ENCODE results near the gene PDE9A. TPM values are rescaled to one million over a fixed set of nuclear protein-coding genes. Genes with fewer than 3 reads are reported as not detected.

The PDE9A gene
- total and polyA plus RNA-seq, 10 donors, result 7.9 to 45.5 (median 23.8) TPM

GRCh38 chr21:42763581-42764442, 110.4 kb downstream of the PDE9A start:
- H3K4me1 ChIP-seq, result no peaks in the 10 kb centered on the region
- DNase-seq, result peak; percentile 58
- H3K27ac ChIP-seq, result no peak overlapping the region
- H3K9me3 ChIP-seq, result no peaks in the 10 kb centered on the region
- TF ChIP-seq CTCF (IDR thresholded peaks at IDR 0.05 in 8 of 11, conservative IDR thresholded peaks at IDR 0.05 in 3 of 11) (no peak), POLR2AphosphoS5 (IDR thresholded peaks at IDR 0.05) (no peak), POLR2A (IDR thresholded peaks at IDR 0.05) (no peak)
- H3K4me3 ChIP-seq, result no peak overlapping the region
- WGBS, 5 donors, result 82 to 91% (median 85%) methylated on average over 24 to 25 of the region's 25 CpGs
- H3K27me3 ChIP-seq (replicated peaks in 1 of 7), result no peaks in the 10 kb centered on the region
- intact Hi-C loops (cut with DNase I; ENCODE audit: low total_unique reads), result no loop called here
- H3K36me3 ChIP-seq, result peaks cover 0 to 84% (median 18%) of the 10 kb centered on the region in 6 donors

GRCh38 chr21:42764443-42764760, 111.0 kb downstream of the PDE9A start:
- H3K4me1 ChIP-seq, result no peaks in the 10 kb centered on the region
- H3K27me3 ChIP-seq (replicated peaks in 1 of 7), result no peaks in the 10 kb centered on the region
- peak; percentile 48 for DNase-seq
- no peak overlapping the region for H3K27ac ChIP-seq
- WGBS, 5 donors, result 92 to 96% (median 95%) methylated on average over 8 to 9 of the region's 9 CpGs
- TF ChIP-seq POLR2A (IDR thresholded peaks at IDR 0.05) (no peak), POLR2AphosphoS5 (IDR thresholded peaks at IDR 0.05) (no peak), CTCF (IDR thresholded peaks at IDR 0.05 in 8 of 11, conservative IDR thresholded peaks at IDR 0.05 in 3 of 11) (no peak)
- no peak overlapping the region for H3K4me3 ChIP-seq
- no peaks in the 10 kb centered on the region for H3K9me3 ChIP-seq
- peaks cover 0 to 90% (median 18%) of the 10 kb centered on the region in 6 donors for H3K36me3 ChIP-seq
- intact Hi-C loops (cut with DNase I; ENCODE audit: low total_unique reads), result no loop called here

GRCh38 chr21:42764883-42765282, 111.5 kb downstream of the PDE9A start:
- no peak for TF ChIP-seq POLR2A (IDR thresholded peaks at IDR 0.05)
- no peak for TF ChIP-seq CTCF (IDR thresholded peaks at IDR 0.05 in 8 of 11, conservative IDR thresholded peaks at IDR 0.05 in 3 of 11)
- TF ChIP-seq POLR2AphosphoS5 (IDR thresholded peaks at IDR 0.05), result no peak
- H3K4me1 ChIP-seq, result no peaks in the 10 kb centered on the region
- no peaks in the 10 kb centered on the region for H3K9me3 ChIP-seq
- H3K27me3 ChIP-seq (replicated peaks in 1 of 7), result no peaks in the 10 kb centered on the region
- no peak for DNase-seq
- no peak overlapping the region for H3K27ac ChIP-seq
- no peak overlapping the region for H3K4me3 ChIP-seq
- peaks cover 0 to 94% (median 20%) of the 10 kb centered on the region in 6 donors for H3K36me3 ChIP-seq
- WGBS, 5 donors, result 80 to 100% (median 96%) methylated on average over 1 of the region's 1 CpG
- intact Hi-C loops (cut with DNase I; ENCODE audit: low total_unique reads), result no loop called here

- H3K4me1 ChIP-seq, result no peaks in the 10 kb centered on the region
- intact Hi-C loops (cut with DNase I; ENCODE audit: low total_unique reads), result no loop called here
- 88 to 97% (median 97%) methylated on average over 4 of the region's 4 CpGs for WGBS, 5 donors
- TF ChIP-seq POLR2A (IDR thresholded peaks at IDR 0.05) (no peak), POLR2AphosphoS5 (IDR thresholded peaks at IDR 0.05) (no peak), CTCF (IDR thresholded peaks at IDR 0.05 in 8 of 11, conservative IDR thresholded peaks at IDR 0.05 in 3 of 11) (no peak)
- no peak overlapping the region for H3K4me3 ChIP-seq
- H3K27ac ChIP-seq, result no peak overlapping the region
- H3K36me3 ChIP-seq, result peaks cover 0 to 94% (median 21%) of the 10 kb centered on the region in 6 donors
- no peaks in the 10 kb centered on the region for H3K9me3 ChIP-seq
- peak; percentile 30 for DNase-seq
- H3K27me3 ChIP-seq (replicated peaks in 1 of 7), result no peaks in the 10 kb centered on the region
Measured at GRCh38 chr21:42765656-42766055, 112.2 kb downstream of the PDE9A start.

All from spleen (tissue), 11 donors.